IMR-90 (cell line): ENCODE results near the gene RPL19. TPM values are rescaled to one million over a fixed set of nuclear protein-coding genes. Genes with fewer than 3 reads are reported as not detected.

Experiments used
- ATAC-seq: fragments of 200-7000 bp; cut with Tn5 transposase; 2 replicates; pipeline ENCODE4 v1.9.1; 2020; ENCODE audit warnings: low read depth, mild to moderate bottlenecking, moderate library complexity
- BruUV-seq: library from RNA; stranded (reverse); fragments of 400-500 nt; replicated peaks from 2 replicates; lab custom pipeline; 2021; lab: Mats Ljungman, UMichigan
- CTCF ChIA-PET: fragments of 300-600 bp; formaldehyde crosslinking; extraction: SDS; loops from one replicate; lab custom pipeline; 2021; ENCODE audit warnings: antibody characterized with exemption; lab: Yijun Ruan, JAX
- POLR2A ChIA-PET: fragments of 300-600 bp; sonication (Branson Sonifier 250); formaldehyde crosslinking; loops from one replicate; lab custom pipeline; 2022; ENCODE audit warnings: antibody characterized with exemption; ENCODE audit not compliant: unreplicated experiment; lab: Charles Lee
- DNase-seq: peaks from one replicate; pipeline ENCODE4 v3.0.0; 2013
- H2AFZ ChIP-seq: replicated peaks from 2 replicates; pipeline ENCODE3; 2013; ENCODE audit warnings: low read length, mild to moderate bottlenecking; ENCODE audit not compliant: poor library complexity
- H2AK5ac ChIP-seq: 2 replicates; pipeline ENCODE4 v1.6.1; 2013; ENCODE audit warnings: low read depth, low read length, inconsistent platforms
- H2AK9ac ChIP-seq: replicated peaks from 2 replicates; pipeline ENCODE3; 2013; ENCODE audit warnings: mild to moderate bottlenecking, low read depth, low read length, moderate library complexity; ENCODE audit not compliant: poor library complexity
- H2BK120ac ChIP-seq: 2 replicates; pipeline ENCODE4 v1.6.1; 2013; ENCODE audit warnings: low read depth, low read length, inconsistent platforms
- H2BK15ac ChIP-seq: 3 replicates; pipeline ENCODE4 v1.6.1; 2013; ENCODE audit warnings: low read depth, low read length, inconsistent platforms
- H2BK20ac ChIP-seq: 2 replicates; pipeline ENCODE4 v1.6.1; 2013; ENCODE audit warnings: low read depth, mild to moderate bottlenecking, inconsistent platforms, low read length, moderate library complexity
- H2BK5ac ChIP-seq: 2 replicates; pipeline ENCODE4 v1.6.1; 2013; ENCODE audit warnings: mild to moderate bottlenecking, low read depth, low read length, inconsistent platforms; ENCODE audit not compliant: poor library complexity, severe bottlenecking
- H3K14ac ChIP-seq: replicated peaks from 2 replicates; pipeline ENCODE4 v1.6.1; 2013; ENCODE audit warnings: low read depth, low read length, inconsistent platforms
- H3K18ac ChIP-seq: 2 replicates; pipeline ENCODE4 v1.6.1; 2013; ENCODE audit warnings: low read depth, low read length, control low read depth
- H3K23ac ChIP-seq: 2 replicates; pipeline ENCODE4 v1.6.1; 2013; ENCODE audit warnings: low read depth, low read length, inconsistent platforms
- H3K27ac ChIP-seq: 2 replicates; pipeline ENCODE4 v1.5.1; 2013; ENCODE audit warnings: mild to moderate bottlenecking, control low read depth, low read length; ENCODE audit not compliant: insufficient read depth
- H3K27me3 ChIP-seq: 2 replicates; pipeline ENCODE4 v1.6.1; 2013; ENCODE audit warnings: low read length; ENCODE audit not compliant: control insufficient read depth, insufficient read depth
- H3K36me3 ChIP-seq: 2 replicates; pipeline ENCODE4 v1.6.1; 2013; ENCODE audit warnings: low read length, mixed read lengths; ENCODE audit not compliant: control insufficient read depth, insufficient read depth
- H3K4ac ChIP-seq: 2 replicates; pipeline ENCODE4 v1.6.1; 2013; ENCODE audit warnings: low read depth, low read length, inconsistent platforms
- H3K4me1 ChIP-seq: 2 replicates; pipeline ENCODE4 v1.6.1; 2013; ENCODE audit warnings: low read length, mixed read lengths; ENCODE audit not compliant: control insufficient read depth, insufficient read depth
- H3K4me2 ChIP-seq: 2 replicates; pipeline ENCODE4 v1.6.1; 2013; ENCODE audit warnings: low read depth, mild to moderate bottlenecking, control low read depth, low read length, moderate library complexity
- H3K4me3 ChIP-seq: 2 replicates; pipeline ENCODE4 v1.5.1; 2013; ENCODE audit warnings: low read depth, mild to moderate bottlenecking, control low read depth, low read length, moderate library complexity; ENCODE audit not compliant: insufficient read depth
- H3K56ac ChIP-seq: 2 replicates; pipeline ENCODE4 v1.6.1; 2013; ENCODE audit warnings: low read length, inconsistent platforms; ENCODE audit not compliant: insufficient read depth; ENCODE audit errors: extremely low read depth
- H3K79me1 ChIP-seq, 2 experiments: 2 replicates each; pipeline ENCODE4 v1.6.1; 2013; ENCODE audit warnings: low read length in 2 of 2, inconsistent platforms in 1 of 2, low read depth in 1 of 2
- H3K9ac ChIP-seq: 2 replicates; pipeline ENCODE4 v1.6.1; 2013; ENCODE audit warnings: low read depth, low read length, control low read depth
- H3K9me1 ChIP-seq: 2 replicates; pipeline ENCODE4 v1.6.1; 2013; ENCODE audit warnings: low read length, inconsistent platforms; ENCODE audit not compliant: insufficient read depth
- H3K9me3 ChIP-seq: 2 replicates; pipeline ENCODE4 v1.6.1; 2013; ENCODE audit warnings: low read length; ENCODE audit not compliant: control insufficient read depth, insufficient read depth
- H4K20me1 ChIP-seq: 2 replicates; pipeline ENCODE4 v1.6.1; 2013; ENCODE audit warnings: low read length, inconsistent platforms; ENCODE audit not compliant: insufficient read depth
- H4K5ac ChIP-seq: 2 replicates; pipeline ENCODE4 v1.6.1; 2013; ENCODE audit warnings: mild to moderate bottlenecking, low read depth, low read length, control low read depth
- H4K8ac ChIP-seq, 2 experiments: 2 replicates each; pipeline ENCODE4 v1.6.1; 2013; ENCODE audit warnings: low read depth in 2 of 2, low read length in 2 of 2, control low read depth in 1 of 2, inconsistent platforms in 1 of 2
- H4K91ac ChIP-seq: 2 replicates; pipeline ENCODE4 v1.6.1; 2013; ENCODE audit warnings: low read depth, low read length, inconsistent platforms; ENCODE audit not compliant: insufficient read depth
- BHLHE40 ChIP-seq: fragments of 150-350 bp; IDR thresholded peaks from 2 replicates; pipeline ENCODE4 v1.6.1; 2016; ENCODE audit warnings: mild to moderate bottlenecking, low read depth, low read length
- CEBPB ChIP-seq: IDR thresholded peaks from 2 replicates; pipeline ENCODE4 v1.6.1; 2012; ENCODE audit warnings: low read depth, low read length, improper control_type of control experiment
- FOS ChIP-seq: fragments of 150-350 bp; IDR thresholded peaks from 2 replicates; pipeline ENCODE4 v1.6.1; 2016; ENCODE audit warnings: low read depth, low read length
- MAFK ChIP-seq: IDR thresholded peaks from 2 replicates; pipeline ENCODE4 v1.6.1; 2012; ENCODE audit warnings: low read depth, low read length, improper control_type of control experiment
- MAZ ChIP-seq: IDR thresholded peaks from 2 replicates; pipeline ENCODE4 v1.6.1; 2012; ENCODE audit warnings: low read depth, mild to moderate bottlenecking, low read length, improper control_type of control experiment, moderate library complexity, borderline replicate concordance
- RCOR1 ChIP-seq: IDR thresholded peaks from 2 replicates; pipeline ENCODE4 v1.6.1; 2012; ENCODE audit warnings: mild to moderate bottlenecking, low read length, improper control_type of control experiment; ENCODE audit not compliant: insufficient replicate concordance
- RFX5 ChIP-seq: IDR thresholded peaks from 2 replicates; pipeline ENCODE4 v1.8.0; 2012; ENCODE audit warnings: low read depth, mild to moderate bottlenecking, low read length, moderate library complexity
- SMC3 ChIP-seq: fragments of 150-350 bp; IDR thresholded peaks from 2 replicates; pipeline ENCODE4 v1.6.1; 2016; ENCODE audit warnings: low read depth, mild to moderate bottlenecking, antibody characterized with exemption, low read length, moderate library complexity
- WGBS, 2 experiments: methylation state at CpG; one replicate each; pipeline versions ENCODE4 v1.1.5 to v1.1.7; 2013; ENCODE audit warnings: missing lambda C conversion rate in 2 of 2; ENCODE audit not compliant: insufficient read length in 1 of 2; ENCODE audit errors: extremely low coverage in 2 of 2; 5-methylcytosine and 5-hydroxymethylcytosine counted together
- dilution Hi-C: fragments of 300-500 bp; cut with HindIII; formaldehyde crosslinking; loops from one replicate; pipeline ENCODE4 v1.14.3; 2018; ENCODE audit warnings: low sequenced_read_pairs; ENCODE audit not compliant: unreplicated experiment
- in situ Hi-C: fragments of 300-500 bp; cut with MboI; formaldehyde crosslinking; loops from 3 replicates; pipeline ENCODE4 v1.14.3; 2019; ENCODE audit warnings: low sequenced_read_pairs, inconsistent platforms, mixed read lengths
- intact Hi-C: fragments of 100-400 bp; cut with micrococcal nuclease; formaldehyde crosslinking; loops from 2 replicates; pipeline ENCODE4 v1.10.0; 2022
- polyA plus RNA-seq, 3 experiments: library from polyadenylated mRNA; depleted of rRNA; stranded (reverse); fragments of >200 nt; gene quantifications; 2 replicates each; pipeline ENCODE4 v1.2.3, GENCODE V29; 2012; ENCODE audit warnings: low replicate concordance in 1 of 3
- total RNA-seq: library from RNA; depleted of rRNA; stranded (reverse); fragments of >200 nt; gene quantifications from 2 replicates; pipeline ENCODE4 v1.2.3, GENCODE V29; 2012
- TF ChIP-seq, protein P1 (sequence below): fragments of 150-350 bp; IDR thresholded peaks from 2 replicates; pipeline ENCODE4 v1.6.1; 2016; ENCODE audit warnings: low read depth, mild to moderate bottlenecking, low read length, moderate library complexity, borderline replicate concordance
- TF ChIP-seq, protein P2 (sequence below): fragments of 150-350 bp; IDR thresholded peaks from 2 replicates; pipeline ENCODE4 v1.6.1; 2017; ENCODE audit warnings: mild to moderate bottlenecking, antibody characterized with exemption, low read length, low read depth

The RPL19 gene
- total and polyA plus RNA-seq, 2 of the 4 experiments (the other 2 are of a cell fraction), result 2,101 to 2,466 TPM

DNA sequence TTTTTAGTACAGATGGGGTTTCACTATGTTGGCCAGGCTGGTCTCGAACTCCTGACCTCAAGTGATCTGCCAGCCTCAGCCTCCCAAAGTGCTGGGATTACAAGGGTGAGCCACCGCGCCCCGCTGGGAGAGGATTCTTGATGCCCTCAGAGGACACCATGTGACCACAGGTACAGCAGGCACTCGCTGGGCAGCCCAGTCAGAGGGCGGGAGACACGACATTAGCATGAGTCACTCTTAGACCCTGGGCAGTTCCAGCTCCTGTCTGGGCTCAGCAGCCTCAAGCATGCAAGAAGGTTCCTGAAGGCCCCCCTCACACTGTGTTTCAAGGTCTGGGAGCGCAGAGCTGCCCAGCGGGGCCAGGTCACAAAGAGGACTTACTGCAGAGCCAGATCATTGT is 13.8 kb downstream of the RPL19 start:
- peaks cover 10% of the 10 kb centered on the region for H3K4me1 ChIP-seq
- no peak overlapping the region for H2BK5ac ChIP-seq
- H3K4me2 ChIP-seq, result no peak overlapping the region
- ChIA-PET POLR2A (no interaction called here), CTCF (no interaction called here)
- ATAC-seq (no peak), DNase-seq (peak; percentile 22)
- H3K14ac ChIP-seq, result no peak overlapping the region
- no peaks in the 10 kb centered on the region for H3K9me3 ChIP-seq
- no TSS peak for BruUV-seq
- H2BK15ac ChIP-seq, result no peak overlapping the region
- no peak overlapping the region for H2BK120ac ChIP-seq
- H3K23ac ChIP-seq, result no peak overlapping the region
- no peak overlapping the region for H3K4ac ChIP-seq
- no peak overlapping the region for H4K5ac ChIP-seq
- in situ Hi-C loops (no loop called here), dilution Hi-C loops (no loop called here), intact Hi-C loops (no loop called here)
- H2AK9ac ChIP-seq, result no peak overlapping the region
- no peaks in the 10 kb centered on the region for H3K36me3 ChIP-seq
- H3K27me3 ChIP-seq, result peaks cover 34% of the 10 kb centered on the region
- TF ChIP-seq BHLHE40, result no peak
- no peak for TF ChIP-seq SMC3
- no peak for TF ChIP-seq RFX5
- TF ChIP-seq, protein P1, sequence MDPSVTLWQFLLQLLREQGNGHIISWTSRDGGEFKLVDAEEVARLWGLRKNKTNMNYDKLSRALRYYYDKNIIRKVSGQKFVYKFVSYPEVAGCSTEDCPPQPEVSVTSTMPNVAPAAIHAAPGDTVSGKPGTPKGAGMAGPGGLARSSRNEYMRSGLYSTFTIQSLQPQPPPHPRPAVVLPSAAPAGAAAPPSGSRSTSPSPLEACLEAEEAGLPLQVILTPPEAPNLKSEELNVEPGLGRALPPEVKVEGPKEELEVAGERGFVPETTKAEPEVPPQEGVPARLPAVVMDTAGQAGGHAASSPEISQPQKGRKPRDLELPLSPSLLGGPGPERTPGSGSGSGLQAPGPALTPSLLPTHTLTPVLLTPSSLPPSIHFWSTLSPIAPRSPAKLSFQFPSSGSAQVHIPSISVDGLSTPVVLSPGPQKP, result no peak
- TF ChIP-seq FOS, result 0 out of 2 replicates have a peak, but pooled peaks have one; percentile 17
- no peak for TF ChIP-seq CEBPB
- TF ChIP-seq, protein P2, sequence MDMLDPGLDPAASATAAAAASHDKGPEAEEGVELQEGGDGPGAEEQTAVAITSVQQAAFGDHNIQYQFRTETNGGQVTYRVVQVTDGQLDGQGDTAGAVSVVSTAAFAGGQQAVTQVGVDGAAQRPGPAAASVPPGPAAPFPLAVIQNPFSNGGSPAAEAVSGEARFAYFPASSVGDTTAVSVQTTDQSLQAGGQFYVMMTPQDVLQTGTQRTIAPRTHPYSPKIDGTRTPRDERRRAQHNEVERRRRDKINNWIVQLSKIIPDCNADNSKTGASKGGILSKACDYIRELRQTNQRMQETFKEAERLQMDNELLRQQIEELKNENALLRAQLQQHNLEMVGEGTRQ, result peak; percentile 64
- no peak for TF ChIP-seq RCOR1
- TF ChIP-seq MAZ, result no peak
- TF ChIP-seq MAFK, result no peak
- no peak overlapping the region for H3K18ac ChIP-seq
- no peak overlapping the region for H4K8ac ChIP-seq
- H3K4me3 ChIP-seq, result no peak overlapping the region
- H4K20me1 ChIP-seq, result no peaks in the 10 kb centered on the region
- H2BK20ac ChIP-seq, result no peak overlapping the region
- no peak overlapping the region for H2AK5ac ChIP-seq
- H3K9me1 ChIP-seq, result peaks cover 7% of the 10 kb centered on the region
- H3K79me1 ChIP-seq, result no peaks in the 10 kb centered on the region
- no peak overlapping the region for H3K56ac ChIP-seq
- whole genome bisulfite sequencing, 2 experiments, result 95% methylated on average over 6 of the region's 9 CpGs; no CpG with 5 or more reads in 1 of the 2 experiments
- peak overlapping the region; percentile 58 for H2AFZ ChIP-seq
- no peak overlapping the region for H3K27ac ChIP-seq
- H4K91ac ChIP-seq, result no peak overlapping the region
- H3K9ac ChIP-seq, result no peak overlapping the region
